Measurements from ENCODE around the gene TRIM45. TPM values are rescaled to one million over a fixed set of nuclear protein-coding genes. Genes with fewer than 3 reads are reported as not detected.

Gene TRIM45
- total RNA-seq, 1 donor from 2014 or later = 15.7 TPM

DNA sequence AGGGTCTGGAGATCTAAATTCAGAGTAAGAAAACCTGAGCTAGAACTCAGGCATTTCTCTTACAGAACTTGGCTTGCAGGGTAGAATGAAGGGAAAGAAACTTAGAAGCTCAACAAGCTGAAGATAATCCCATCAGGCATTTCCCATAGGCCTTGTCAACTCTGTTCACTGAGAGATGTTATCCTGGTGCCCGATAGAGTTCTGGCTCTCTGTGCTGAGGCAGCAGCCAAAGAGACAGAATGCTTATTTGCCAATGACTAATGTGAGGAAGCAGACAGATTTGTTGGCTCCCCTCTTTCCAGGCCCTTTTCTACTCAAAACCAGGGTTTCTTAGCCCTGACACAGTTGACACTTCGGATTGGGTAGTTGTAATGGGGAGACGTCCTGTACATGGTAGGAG is 22.3 kb upstream of the TRIM45 start:
- Histone ChIP-seq H3K9me3 (ENCODE audit: low read depth) (no peaks in the 10 kb centered on the region), H4K20me1 (ENCODE audit: low read depth) (no peaks in the 10 kb centered on the region), H3K4me3 (no peak overlapping the region), H3K36me3 (no peaks in the 10 kb centered on the region), H3K27me3 (no peaks in the 10 kb centered on the region), H3K4me1 (no peaks in the 10 kb centered on the region), H3K79me2 (ENCODE audit: low read depth) (no peaks in the 10 kb centered on the region), H3K9ac (no peak overlapping the region), H3K4me2 (no peak overlapping the region), H3K27ac (no peak overlapping the region), H3F3A (ENCODE audit: low read depth) (no peaks in the 10 kb centered on the region), H2AFZ (replicated peaks) (no peak overlapping the region)
- no peak for DNase-seq (ENCODE audit: low spot score)
- peaks cover 30% of the 10 kb centered on the region for H3K4me1 Mint-ChIP-seq
- TF ChIP-seq, protein P1, sequence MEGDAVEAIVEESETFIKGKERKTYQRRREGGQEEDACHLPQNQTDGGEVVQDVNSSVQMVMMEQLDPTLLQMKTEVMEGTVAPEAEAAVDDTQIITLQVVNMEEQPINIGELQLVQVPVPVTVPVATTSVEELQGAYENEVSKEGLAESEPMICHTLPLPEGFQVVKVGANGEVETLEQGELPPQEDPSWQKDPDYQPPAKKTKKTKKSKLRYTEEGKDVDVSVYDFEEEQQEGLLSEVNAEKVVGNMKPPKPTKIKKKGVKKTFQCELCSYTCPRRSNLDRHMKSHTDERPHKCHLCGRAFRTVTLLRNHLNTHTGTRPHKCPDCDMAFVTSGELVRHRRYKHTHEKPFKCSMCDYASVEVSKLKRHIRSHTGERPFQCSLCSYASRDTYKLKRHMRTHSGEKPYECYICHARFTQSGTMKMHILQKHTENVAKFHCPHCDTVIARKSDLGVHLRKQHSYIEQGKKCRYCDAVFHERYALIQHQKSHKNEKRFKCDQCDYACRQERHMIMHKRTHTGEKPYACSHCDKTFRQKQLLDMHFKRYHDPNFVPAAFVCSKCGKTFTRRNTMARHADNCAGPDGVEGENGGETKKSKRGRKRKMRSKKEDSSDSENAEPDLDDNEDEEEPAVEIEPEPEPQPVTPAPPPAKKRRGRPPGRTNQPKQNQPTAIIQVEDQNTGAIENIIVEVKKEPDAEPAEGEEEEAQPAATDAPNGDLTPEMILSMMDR (IDR thresholded peaks at IDR 0.05) = no peak
- TF ChIP-seq EZH2 (IDR thresholded peaks at IDR 0.05) (no peak), EZH2phosphoT487 (IDR thresholded peaks at IDR 0.05) (no peak)
- no peaks in the 10 kb centered on the region for H3K27me3 Mint-ChIP-seq (ENCODE audit: insufficient read depth, low read depth)
- no peak overlapping the region for H3K4me3 Mint-ChIP-seq
- H3K27ac Mint-ChIP-seq = no peak overlapping the region
- no peaks in the 10 kb centered on the region for H3K36me3 Mint-ChIP-seq
- no peaks in the 10 kb centered on the region for H3K9me3 Mint-ChIP-seq

DNA sequence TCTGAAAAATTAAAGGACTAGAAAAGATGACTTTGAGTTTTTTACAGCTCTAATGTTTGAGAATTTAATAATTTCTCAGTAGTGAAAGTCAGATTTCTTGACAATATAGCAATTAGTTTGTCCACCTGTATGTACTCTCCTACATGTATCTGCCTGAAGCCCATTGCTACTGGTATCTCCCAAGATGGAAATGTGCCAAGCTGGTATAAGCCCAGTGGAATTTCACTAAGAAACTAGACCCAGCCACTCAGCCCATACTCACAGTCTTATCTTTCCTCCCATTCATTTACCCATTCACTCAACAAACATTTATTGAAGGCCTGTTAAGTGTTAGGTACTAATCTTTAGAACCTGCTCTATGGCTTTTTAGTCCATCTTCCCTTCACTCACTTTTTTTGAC is 21.6 kb upstream of the TRIM45 start:
- H3K9me3 ChIP-seq (ENCODE audit: low read depth) = no peaks in the 10 kb centered on the region
- no peak overlapping the region for H3K4me3 Mint-ChIP-seq

DNA sequence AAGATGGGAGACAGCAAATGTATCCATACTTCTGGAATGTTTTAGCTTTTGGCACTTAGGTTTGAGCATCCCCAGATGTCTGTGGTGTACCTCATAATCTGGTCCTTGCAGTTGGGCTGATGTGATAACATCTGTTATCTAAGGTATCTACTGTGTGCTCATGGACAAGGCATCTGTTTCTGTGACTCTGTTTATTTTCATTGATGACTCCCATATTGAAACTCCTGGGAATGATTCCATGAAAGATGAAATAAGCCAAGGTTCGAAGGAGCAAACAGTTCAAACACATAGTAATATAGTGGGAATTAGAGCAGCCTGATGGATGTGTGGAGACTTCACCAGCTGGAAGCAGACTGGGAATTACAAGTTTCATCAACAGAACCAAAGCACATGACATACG is 20.7 kb upstream of the TRIM45 start:
- Histone ChIP-seq H3K36me3 (no peaks in the 10 kb centered on the region), H3K4me1 (peaks cover 10% of the 10 kb centered on the region), H3K4me2 (no peak overlapping the region), H3K9me3 (ENCODE audit: low read depth) (no peaks in the 10 kb centered on the region), H3K4me3 (no peak overlapping the region), H4K20me1 (ENCODE audit: low read depth) (no peaks in the 10 kb centered on the region), H3K27me3 (no peaks in the 10 kb centered on the region), H3F3A (ENCODE audit: low read depth) (peaks cover 9% of the 10 kb centered on the region), H2AFZ (replicated peaks) (no peak overlapping the region), H3K79me2 (ENCODE audit: low read depth) (no peaks in the 10 kb centered on the region), H3K9ac (no peak overlapping the region), H3K27ac (no peak overlapping the region)
- no peaks in the 10 kb centered on the region for H3K27me3 Mint-ChIP-seq (ENCODE audit: insufficient read depth, low read depth)
- no peak for DNase-seq (ENCODE audit: low spot score)
- H3K36me3 Mint-ChIP-seq = no peaks in the 10 kb centered on the region
- no peak overlapping the region for H3K27ac Mint-ChIP-seq
- no peak overlapping the region for H3K4me3 Mint-ChIP-seq
- H3K9me3 Mint-ChIP-seq = no peaks in the 10 kb centered on the region
- H3K4me1 Mint-ChIP-seq = peaks cover 25% of the 10 kb centered on the region
- TF ChIP-seq EZH2phosphoT487 (IDR thresholded peaks at IDR 0.05) (no peak), EZH2 (IDR thresholded peaks at IDR 0.05) (no peak)
- TF ChIP-seq, protein P1 (IDR thresholded peaks at IDR 0.05) = no peak

More for the DNA sequence above, 21.6 kb upstream of the TRIM45 start:
- DNase-seq (ENCODE audit: low spot score) = no peak
- H3K36me3 Mint-ChIP-seq = no peaks in the 10 kb centered on the region
- H3K4me1 ChIP-seq = peaks cover 1% of the 10 kb centered on the region
- H3K4me1 Mint-ChIP-seq = peaks cover 28% of the 10 kb centered on the region
- no peak overlapping the region for H3K27ac ChIP-seq
- no peaks in the 10 kb centered on the region for H3F3A ChIP-seq (ENCODE audit: low read depth)
- H3K27ac Mint-ChIP-seq = no peak overlapping the region
- no peak overlapping the region for H3K4me2 ChIP-seq
- H3K9ac ChIP-seq = no peak overlapping the region
- no peak for TF ChIP-seq EZH2 (IDR thresholded peaks at IDR 0.05)
- TF ChIP-seq, protein P1 (IDR thresholded peaks at IDR 0.05) = no peak
- TF ChIP-seq EZH2phosphoT487 (IDR thresholded peaks at IDR 0.05) = no peak
- H2AFZ ChIP-seq (replicated peaks) = no peak overlapping the region
- no peaks in the 10 kb centered on the region for H3K79me2 ChIP-seq (ENCODE audit: low read depth)
- no peaks in the 10 kb centered on the region for H3K27me3 ChIP-seq
- H3K9me3 Mint-ChIP-seq = no peaks in the 10 kb centered on the region
- H3K27me3 Mint-ChIP-seq (ENCODE audit: insufficient read depth, low read depth) = no peaks in the 10 kb centered on the region
- H3K36me3 ChIP-seq = no peaks in the 10 kb centered on the region
- H4K20me1 ChIP-seq (ENCODE audit: low read depth) = no peaks in the 10 kb centered on the region
- no peak overlapping the region for H3K4me3 ChIP-seq

All from neural progenitor cell (in vitro differentiated cells).